Fibroblast of lung (primary cell): ENCODE data around the gene RPH3AL.

Experiments
- CTCF ChIP-seq, 2 donors: IDR thresholded peaks in 1 of 2; conservative IDR thresholded peaks in 1 of 2; 1 replicate in 1 of 2; 2 replicates in 1 of 2; pipeline ENCODE4 v1.5.1; 2011 to 2012; ENCODE audit warnings: low read length in 2 of 2, control low read depth in 1 of 2, inconsistent platforms in 1 of 2, low read depth in 1 of 2, mild to moderate bottlenecking in 1 of 2
- EZH2 ChIP-seq: IDR thresholded peaks from 2 replicates; pipeline ENCODE4 v1.5.1; 2012; ENCODE audit warnings: low read length, control low read depth, mild to moderate bottlenecking; ENCODE audit errors: missing control alignments

- TF ChIP-seq EZH2 (no peak), CTCF (conservative IDR thresholded peaks at IDR 0.05 in 1 of 2, IDR thresholded peaks at IDR 0.05 in 1 of 2; ENCODE audit: low read depth in 1 of 2, low read length in 2 of 2) (no peak)
These were observed 92.4 kb downstream of the RPH3AL start for GRCh38 chr17:260031-260791.
